Right atrium auricular region (tissue), 2 donors: ENCODE measurements around the gene PIK3R3. TPM values are rescaled to one million over a fixed set of nuclear protein-coding genes. Genes with fewer than 3 reads are reported as not detected.
"Not testable (repeated sequence)": the region's sequence is repeated elsewhere in the genome, so short reads cannot be mapped to it uniquely, and the experiment has no call there.

Experiments
- DNase-seq: peaks from one replicate; pipeline ENCODE4 v3.0.0-alpha.2; 2019; ENCODE audit warnings: low spot score
- H3K27ac ChIP-seq, 2 donors: fragments of 200-600 bp; sonication (generic); 1 replicate in 1 of 2; 2 replicates in 1 of 2; pipeline ENCODE4 v1.5.1; 2016 to 2019
- H3K27me3 ChIP-seq, 2 donors: fragments of 200-600 bp; sonication (generic); one replicate each; pipeline versions ENCODE4 v1.5.1 to v1.6.0; 2017 to 2019
- H3K36me3 ChIP-seq: fragments of 200-600 bp; sonication (generic); one replicate; pipeline ENCODE4 v1.5.1; 2016
- H3K4me1 ChIP-seq, 2 donors: fragments of 200-600 bp; sonication (generic); one replicate each; pipeline versions ENCODE4 v1.5.1 to v1.6.0; 2017 to 2019
- H3K4me3 ChIP-seq, 2 donors: fragments of 200-600 bp; sonication (generic); 1 replicate in 1 of 2; 2 replicates in 1 of 2; pipeline ENCODE4 v1.5.1; 2017 to 2019; ENCODE audit warnings: mild to moderate bottlenecking in 1 of 2, moderate library complexity in 1 of 2
- H3K9me3 ChIP-seq, 2 donors: fragments of 200-600 bp; sonication (generic); one replicate each; pipeline ENCODE4 v1.5.1; 2019
- total RNA-seq, 2 donors: library from RNA; depleted of rRNA; stranded (reverse); fragments of >200 nt; gene quantifications; one replicate each; pipeline ENCODE4 v1.1.0, GENCODE V29; 2016
- TF ChIP-seq, protein P1 (sequence below), 2 donors: fragments of 200-600 bp; sonication (generic); IDR thresholded peaks; one replicate each; pipeline ENCODE4 v1.5.1; 2019; ENCODE audit warnings: antibody characterized with exemption in 2 of 2

The PIK3R3 gene
- total RNA-seq, 2 donors from 2014 or later: 24.3 to 35.3 TPM

DNA sequence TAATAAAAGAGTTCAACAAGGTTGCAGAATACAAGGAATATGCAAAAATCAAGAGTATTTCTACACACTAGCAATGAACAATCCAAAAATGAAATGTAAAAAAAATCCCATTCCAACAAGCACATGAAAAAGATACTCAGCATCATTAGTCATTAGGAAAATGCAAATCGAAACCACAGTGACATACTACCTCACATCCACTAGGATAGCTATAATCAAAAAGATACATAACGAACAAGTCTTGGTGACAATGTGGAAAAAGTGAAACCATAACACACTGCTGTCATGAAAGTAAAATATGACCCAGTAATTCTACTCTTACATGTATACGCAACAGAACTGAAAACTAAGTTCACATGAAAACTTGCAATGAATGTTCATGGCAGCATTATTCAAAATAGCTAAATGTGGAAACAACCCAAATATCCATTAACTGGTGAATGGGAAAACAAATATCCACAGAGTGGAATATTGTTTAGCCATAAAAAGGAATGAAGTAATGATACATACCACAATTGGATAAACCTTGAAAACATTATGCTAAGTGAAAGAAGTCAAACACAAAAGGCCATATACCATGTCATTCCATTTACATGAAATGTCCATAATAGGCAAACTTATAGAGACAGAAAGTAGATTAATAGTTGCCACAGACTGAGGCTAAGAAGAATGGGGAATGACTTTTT lies 34.3 kb downstream of the PIK3R3 start:
- peaks cover 0 to 6% of the 10 kb centered on the region in 2 donors for H3K4me1 ChIP-seq
- H3K27ac ChIP-seq: no peak overlapping the region
- H3K4me3 ChIP-seq: no peak overlapping the region
- H3K9me3 ChIP-seq: peaks cover 0 to 4% of the 10 kb centered on the region in 2 donors
- TF ChIP-seq, protein P1, sequence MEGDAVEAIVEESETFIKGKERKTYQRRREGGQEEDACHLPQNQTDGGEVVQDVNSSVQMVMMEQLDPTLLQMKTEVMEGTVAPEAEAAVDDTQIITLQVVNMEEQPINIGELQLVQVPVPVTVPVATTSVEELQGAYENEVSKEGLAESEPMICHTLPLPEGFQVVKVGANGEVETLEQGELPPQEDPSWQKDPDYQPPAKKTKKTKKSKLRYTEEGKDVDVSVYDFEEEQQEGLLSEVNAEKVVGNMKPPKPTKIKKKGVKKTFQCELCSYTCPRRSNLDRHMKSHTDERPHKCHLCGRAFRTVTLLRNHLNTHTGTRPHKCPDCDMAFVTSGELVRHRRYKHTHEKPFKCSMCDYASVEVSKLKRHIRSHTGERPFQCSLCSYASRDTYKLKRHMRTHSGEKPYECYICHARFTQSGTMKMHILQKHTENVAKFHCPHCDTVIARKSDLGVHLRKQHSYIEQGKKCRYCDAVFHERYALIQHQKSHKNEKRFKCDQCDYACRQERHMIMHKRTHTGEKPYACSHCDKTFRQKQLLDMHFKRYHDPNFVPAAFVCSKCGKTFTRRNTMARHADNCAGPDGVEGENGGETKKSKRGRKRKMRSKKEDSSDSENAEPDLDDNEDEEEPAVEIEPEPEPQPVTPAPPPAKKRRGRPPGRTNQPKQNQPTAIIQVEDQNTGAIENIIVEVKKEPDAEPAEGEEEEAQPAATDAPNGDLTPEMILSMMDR (IDR thresholded peaks at IDR 0.05): no peak
- DNase-seq: no peak
- H3K36me3 ChIP-seq: no peaks in the 10 kb centered on the region
- no peaks in the 10 kb centered on the region for H3K27me3 ChIP-seq

DNA sequence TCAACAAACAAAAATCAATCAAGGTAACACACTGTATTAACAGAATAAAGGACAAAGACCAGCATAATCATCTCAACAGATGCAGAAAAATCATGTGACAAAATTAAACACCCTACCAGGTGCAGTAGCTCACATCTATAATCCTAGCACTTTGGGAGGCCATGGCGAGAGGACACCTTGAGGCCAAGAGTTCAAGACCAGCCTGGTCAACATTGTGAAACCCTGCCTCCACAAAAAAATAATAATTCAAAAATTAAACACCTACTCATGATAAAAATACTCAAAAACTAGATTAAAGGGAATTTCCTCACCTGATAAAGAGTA lies 35.3 kb downstream of the PIK3R3 start:
- peaks cover 0 to 4% of the 10 kb centered on the region in 2 donors for H3K9me3 ChIP-seq
- TF ChIP-seq, protein P1 (IDR thresholded peaks at IDR 0.05): no peak
- peaks cover 0 to 6% of the 10 kb centered on the region in 2 donors for H3K4me1 ChIP-seq
- H3K27me3 ChIP-seq: no peaks in the 10 kb centered on the region
- no peaks in the 10 kb centered on the region for H3K36me3 ChIP-seq
- DNase-seq: no peak
- H3K4me3 ChIP-seq: no peak overlapping the region
- no peak overlapping the region for H3K27ac ChIP-seq

DNA sequence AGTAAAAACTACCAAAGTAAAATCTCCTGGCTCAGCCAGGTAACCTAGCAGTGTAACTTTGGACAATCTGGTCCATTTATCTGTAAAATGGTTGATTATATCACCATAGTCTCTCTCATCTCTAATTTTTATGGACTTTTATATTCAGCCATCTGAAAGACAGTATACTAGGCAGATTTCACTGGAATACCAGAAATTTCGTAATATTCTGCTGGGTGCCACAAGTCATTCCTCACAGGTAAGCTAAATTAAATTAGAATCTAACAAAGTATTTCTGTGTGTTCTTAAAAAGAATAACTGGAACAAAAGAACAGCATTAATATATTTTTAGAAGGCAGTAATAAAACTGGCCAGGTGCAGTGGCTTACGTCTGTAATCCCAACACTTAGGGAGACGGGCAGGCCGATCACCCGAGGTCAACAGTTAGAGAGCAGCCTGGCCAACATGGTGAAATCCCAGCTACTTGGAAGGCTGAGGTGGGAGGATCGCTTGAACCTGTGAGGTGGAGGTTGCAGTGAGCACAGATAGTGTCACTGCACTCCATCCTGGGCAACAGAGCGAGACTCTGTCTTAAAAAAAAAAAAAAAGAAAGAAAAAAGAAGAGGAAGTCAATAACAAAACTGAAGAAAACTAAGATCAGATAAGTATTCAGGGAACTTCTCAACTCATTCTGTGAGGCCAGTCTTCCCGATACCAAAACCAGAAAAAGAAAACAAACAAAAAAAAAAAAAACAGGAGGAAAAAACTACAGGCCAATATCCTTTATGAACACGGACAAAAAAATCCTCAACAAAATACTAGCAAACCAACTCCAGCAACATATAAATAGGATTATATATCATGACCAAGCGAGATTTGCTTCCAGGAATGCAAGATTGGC lies 35.9 kb downstream of the PIK3R3 start:
- Histone ChIP-seq H3K27ac (no peak overlapping the region), H3K9me3 (peaks cover 0 to 4% of the 10 kb centered on the region in 2 donors), H3K36me3 (no peaks in the 10 kb centered on the region), H3K27me3 (no peaks in the 10 kb centered on the region), H3K4me1 (peaks cover 0 to 6% of the 10 kb centered on the region in 2 donors), H3K4me3 (no peak overlapping the region)
- TF ChIP-seq, protein P1 (IDR thresholded peaks at IDR 0.05): no peak
- no peak for DNase-seq

DNA sequence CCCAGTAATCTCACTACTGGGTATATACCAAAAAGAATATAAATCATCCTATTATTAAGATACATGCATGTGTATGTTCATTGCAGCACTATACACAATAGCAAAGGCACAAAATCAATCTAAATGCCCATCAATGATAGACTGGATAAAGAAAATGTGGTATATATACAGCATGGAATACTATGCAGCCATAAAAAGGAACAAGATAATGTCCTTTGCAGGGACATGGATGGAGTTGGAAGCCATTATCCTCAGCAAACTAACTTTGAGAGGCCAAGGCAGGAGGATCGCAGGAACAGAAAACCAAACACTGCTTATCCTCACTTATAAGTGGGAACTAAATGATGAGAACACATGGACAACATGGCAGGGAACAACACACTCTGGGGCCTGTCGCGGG lies 37.3 kb downstream of the PIK3R3 start:
- H3K27ac ChIP-seq, H3K27me3 ChIP-seq, DNase-seq, H3K4me3 ChIP-seq, H3K36me3 ChIP-seq, H3K9me3 ChIP-seq, H3K4me1 ChIP-seq: not testable (repeated sequence)

DNA sequence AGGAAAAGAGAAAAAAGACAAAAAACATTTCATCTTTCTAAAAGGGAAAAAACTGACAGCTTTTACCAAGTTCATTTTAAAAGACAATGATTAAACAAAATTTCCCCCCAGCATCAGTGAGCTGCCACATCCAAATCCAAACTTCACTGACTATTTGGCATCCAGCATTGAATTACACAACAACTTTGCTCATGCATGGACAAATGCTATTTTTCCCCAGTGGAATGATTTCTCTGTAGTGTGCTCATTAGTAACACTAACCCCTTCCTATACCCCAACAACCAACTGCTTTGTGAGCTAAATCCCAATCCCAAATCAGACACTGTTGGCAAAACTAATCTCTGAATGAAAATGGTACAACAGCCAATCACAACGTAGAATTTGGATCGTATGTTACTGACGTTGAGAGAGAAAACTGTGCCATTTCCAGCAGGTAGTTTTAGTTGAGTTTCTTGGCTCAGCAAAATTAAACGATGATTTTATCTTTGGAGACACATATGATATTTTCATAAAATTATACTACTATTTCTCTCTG lies 37.9 kb downstream of the PIK3R3 start:
- no peak for DNase-seq
- peaks cover 0 to 6% of the 10 kb centered on the region in 2 donors for H3K4me1 ChIP-seq
- no peak overlapping the region for H3K27ac ChIP-seq

DNA sequence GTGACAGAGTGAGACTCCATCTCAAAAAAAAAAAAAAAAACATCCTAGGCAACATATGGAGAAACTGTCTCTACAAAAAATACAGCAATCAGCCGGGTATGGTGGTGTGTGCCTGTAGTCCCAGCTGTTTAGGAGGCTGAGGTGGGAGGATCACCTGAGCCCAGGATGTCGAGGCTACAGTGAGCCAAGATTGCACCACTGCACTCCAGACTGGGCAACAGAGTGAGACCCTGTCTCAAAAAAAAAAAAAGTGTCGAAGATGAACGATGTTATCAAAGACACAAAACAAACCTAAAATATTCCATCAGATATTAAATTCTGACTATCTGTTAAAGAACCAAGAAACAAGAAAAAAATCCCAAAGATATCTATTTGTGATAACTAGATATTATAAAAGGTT lies 38.6 kb downstream of the PIK3R3 start:
- not testable (repeated sequence) for H3K9me3 ChIP-seq, H3K27me3 ChIP-seq, DNase-seq, H3K4me3 ChIP-seq, H3K36me3 ChIP-seq, H3K4me1 ChIP-seq, H3K27ac ChIP-seq

More for the DNA sequence above, 37.9 kb downstream of the PIK3R3 start:
- Histone ChIP-seq H3K36me3 (no peaks in the 10 kb centered on the region), H3K9me3 (peaks cover 0 to 4% of the 10 kb centered on the region in 2 donors), H3K27me3 (no peaks in the 10 kb centered on the region), H3K4me3 (no peak overlapping the region)
- TF ChIP-seq, protein P1 (IDR thresholded peaks at IDR 0.05): no peak
